GM12801 (cell line): ENCODE results near the gene RENBP.

Source experiments
- CTCF ChIP-seq: IDR thresholded peaks from one replicate; pipeline ENCODE4 v1.5.1; 2011; ENCODE audit warnings: control low read depth; ENCODE audit not compliant: insufficient read length; ENCODE audit errors: extremely low read depth

The RENBP gene

GRCh38 chrX:153908219-153908860, 36.1 kb downstream of the RENBP start:
- TF ChIP-seq CTCF: no peak

GRCh38 chrX:153907456-153907855, 37.0 kb downstream of the RENBP start:
- no peak for TF ChIP-seq CTCF

- TF ChIP-seq CTCF: no peak
Observed at GRCh38 chrX:153906126-153906917, 38.1 kb downstream of the RENBP start.

GRCh38 chrX:153905481-153906095, 38.9 kb downstream of the RENBP start:
- TF ChIP-seq CTCF: no peak

GRCh38 chrX:153903991-153904957, 40.2 kb downstream of the RENBP start, which contains the start of gene AVPR2:
Gene AVPR2 (plus strand): TSS chrX:153904673. CDS start chrX:153905146, 473 bp downstream.
- TF ChIP-seq CTCF: no peak

GRCh38 chrX:153903238-153903980, 41.0 kb downstream of the RENBP start:
- TF ChIP-seq CTCF: no peak
